Measurements from ENCODE around the gene HDAC8.

HDAC8 gene

GRCh38 chrX:72305286-72306084 is 267.2 kb downstream of the HDAC8 start, which contains the start of gene CITED1:
TSS of gene CITED1 (minus strand) at chrX:72305914. CDS start at chrX:72302869, 3,045 bp downstream.
- H3K27me3 ChIP-seq (ENCODE audit: insufficient read depth, low read length, poor library complexity, severe bottlenecking), result no peaks in the 10 kb centered on the region
- H3K4me2 ChIP-seq (ENCODE audit: low read depth, low read length, poor library complexity, severe bottlenecking), result peak within 1 kb of the TSS; percentile 72
- no peak within 1 kb of the TSS for H3K9ac ChIP-seq (ENCODE audit: low read depth, low read length, poor library complexity, severe bottlenecking)
- H3K9me2 ChIP-seq (replicated peaks; ENCODE audit: low read depth, low read length), result no peaks in the 10 kb centered on the region
- H3K79me2 ChIP-seq (ENCODE audit: insufficient read depth, low read length), result no peaks in the 10 kb centered on the region
- no peaks in the 10 kb centered on the region for H3K9me3 ChIP-seq (ENCODE audit: insufficient read depth, low read depth, low read length)
- TF ChIP-seq CTCF (conservative IDR thresholded peaks at IDR 0.05; ENCODE audit: low read length) (no peak), EZH2phosphoT487 (IDR thresholded peaks at IDR 0.05; ENCODE audit: borderline replicate concordance) (no peak)
- no peaks in the 10 kb centered on the region for H4K20me1 ChIP-seq (ENCODE audit: insufficient read depth, low read length, poor library complexity, severe bottlenecking)
- peak within 1 kb of the TSS; percentile 67 for H3K4me3 ChIP-seq (ENCODE audit: low read length, poor library complexity, severe bottlenecking)
- peaks cover 9% of the 10 kb centered on the region for H3K4me1 ChIP-seq (ENCODE audit: insufficient read depth, low read length, poor library complexity, severe bottlenecking)
- no peaks in the 10 kb centered on the region for H3F3A ChIP-seq (ENCODE audit: low read depth)
- H3K36me3 ChIP-seq (ENCODE audit: insufficient read depth, low read length), result no peaks in the 10 kb centered on the region
- 0 out of 2 replicates have a peak within 1 kb of the TSS, but pooled peaks have one; percentile 73 for H2AFZ ChIP-seq (ENCODE audit: low read length)

GRCh38 chrX:72304877-72305276 is 267.8 kb downstream of the HDAC8 start:
- Histone ChIP-seq H3K27me3 (ENCODE audit: insufficient read depth, low read length, poor library complexity, severe bottlenecking) (no peaks in the 10 kb centered on the region), H3K79me2 (ENCODE audit: insufficient read depth, low read length) (no peaks in the 10 kb centered on the region), H3K4me1 (ENCODE audit: insufficient read depth, low read length, poor library complexity, severe bottlenecking) (peaks cover 9% of the 10 kb centered on the region), H2AFZ (ENCODE audit: low read length) (no peak overlapping the region), H3F3A (ENCODE audit: low read depth) (no peaks in the 10 kb centered on the region), H3K4me3 (ENCODE audit: low read length, poor library complexity, severe bottlenecking) (no peak overlapping the region), H3K9ac (ENCODE audit: low read depth, low read length, poor library complexity, severe bottlenecking) (no peak overlapping the region), H3K4me2 (ENCODE audit: low read depth, low read length, poor library complexity, severe bottlenecking) (no peak overlapping the region), H3K36me3 (ENCODE audit: insufficient read depth, low read length) (no peaks in the 10 kb centered on the region), H3K9me3 (ENCODE audit: insufficient read depth, low read depth, low read length) (no peaks in the 10 kb centered on the region), H3K9me2 (replicated peaks; ENCODE audit: low read depth, low read length) (no peaks in the 10 kb centered on the region), H4K20me1 (ENCODE audit: insufficient read depth, low read length, poor library complexity, severe bottlenecking) (no peaks in the 10 kb centered on the region)
- no peak for TF ChIP-seq EZH2phosphoT487 (IDR thresholded peaks at IDR 0.05; ENCODE audit: borderline replicate concordance)
- no peak for TF ChIP-seq CTCF (conservative IDR thresholded peaks at IDR 0.05; ENCODE audit: low read length)

GRCh38 chrX:72301781-72302180 is 270.9 kb downstream of the HDAC8 start:
- no peak overlapping the region for H2AFZ ChIP-seq (ENCODE audit: low read length)
- no peak overlapping the region for H3K9ac ChIP-seq (ENCODE audit: low read depth, low read length, poor library complexity, severe bottlenecking)
- no peak overlapping the region for H3K4me3 ChIP-seq (ENCODE audit: low read length, poor library complexity, severe bottlenecking)
- H4K20me1 ChIP-seq (ENCODE audit: insufficient read depth, low read length, poor library complexity, severe bottlenecking), result no peaks in the 10 kb centered on the region
- H3K27me3 ChIP-seq (ENCODE audit: insufficient read depth, low read length, poor library complexity, severe bottlenecking), result no peaks in the 10 kb centered on the region
- no peaks in the 10 kb centered on the region for H3K9me3 ChIP-seq (ENCODE audit: insufficient read depth, low read depth, low read length)
- H3K79me2 ChIP-seq (ENCODE audit: insufficient read depth, low read length), result no peaks in the 10 kb centered on the region
- no peaks in the 10 kb centered on the region for H3K9me2 ChIP-seq (replicated peaks; ENCODE audit: low read depth, low read length)
- no peaks in the 10 kb centered on the region for H3K36me3 ChIP-seq (ENCODE audit: insufficient read depth, low read length)
- no peaks in the 10 kb centered on the region for H3F3A ChIP-seq (ENCODE audit: low read depth)
- no peak for TF ChIP-seq CTCF (conservative IDR thresholded peaks at IDR 0.05; ENCODE audit: low read length)
- no peak for TF ChIP-seq EZH2phosphoT487 (IDR thresholded peaks at IDR 0.05; ENCODE audit: borderline replicate concordance)
- no peaks in the 10 kb centered on the region for H3K4me1 ChIP-seq (ENCODE audit: insufficient read depth, low read length, poor library complexity, severe bottlenecking)
- no peak overlapping the region for H3K4me2 ChIP-seq (ENCODE audit: low read depth, low read length, poor library complexity, severe bottlenecking)

Data from Loucy (cell line).